HG03039 (cell line): ENCODE measurements around the gene CCDC141.

Experiments
- ATAC-seq: cut with Tn5 transposase; IDR thresholded peaks from one replicate; pipeline ENCODE4 v1.9.1; 2021; ENCODE audit warnings: mild to moderate bottlenecking, moderate library complexity; ENCODE audit not compliant: unreplicated experiment

Gene CCDC141

DNA sequence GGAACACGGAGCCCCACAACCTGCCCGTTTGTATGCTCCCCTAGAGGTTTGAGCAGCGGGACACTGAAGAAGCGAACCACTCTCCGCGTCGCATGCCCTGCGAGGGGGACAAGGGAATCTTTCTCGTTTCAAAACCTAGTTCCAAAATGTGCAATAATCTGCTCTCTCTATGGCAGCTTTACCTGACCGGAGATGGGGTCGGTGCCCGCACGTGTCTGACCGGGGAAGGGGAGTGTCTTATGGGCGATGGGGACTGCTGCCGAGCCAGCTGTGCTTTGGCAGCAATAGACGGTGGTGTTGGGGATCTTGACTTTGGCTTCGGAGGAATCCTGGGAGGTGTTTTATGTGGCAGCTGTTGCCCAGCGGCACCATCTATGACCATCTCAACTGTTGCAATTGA is 250.6 kb downstream of the CCDC141 start:
- no peak for ATAC-seq

DNA sequence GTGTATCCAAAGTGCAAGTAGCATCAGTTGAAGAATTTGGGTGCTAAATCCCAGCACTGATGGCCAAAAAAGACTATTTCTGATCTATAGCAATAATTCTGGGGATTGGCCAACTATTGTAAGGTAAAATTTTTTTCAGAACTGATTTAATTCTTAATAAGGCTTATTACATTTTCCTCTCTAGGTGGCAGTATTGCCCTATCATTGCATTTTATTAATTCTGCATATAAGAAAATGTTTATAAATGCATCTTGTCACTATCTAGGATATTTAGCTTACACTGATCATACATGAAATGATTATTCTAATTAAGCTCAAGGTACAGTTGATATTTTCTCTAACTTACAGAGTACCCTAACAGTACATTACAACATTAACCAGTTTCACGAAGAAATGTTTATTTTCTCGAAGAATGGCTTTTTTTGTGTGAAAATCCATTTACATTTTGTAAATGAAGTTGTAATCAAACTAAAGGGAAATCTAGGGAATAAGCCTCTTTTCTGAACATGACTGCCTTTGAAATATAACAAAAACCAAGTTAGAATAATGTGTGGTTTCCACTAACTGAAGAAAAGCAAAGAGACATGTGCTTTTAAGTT is 253.8 kb downstream of the CCDC141 start:
- ATAC-seq = no peak

DNA sequence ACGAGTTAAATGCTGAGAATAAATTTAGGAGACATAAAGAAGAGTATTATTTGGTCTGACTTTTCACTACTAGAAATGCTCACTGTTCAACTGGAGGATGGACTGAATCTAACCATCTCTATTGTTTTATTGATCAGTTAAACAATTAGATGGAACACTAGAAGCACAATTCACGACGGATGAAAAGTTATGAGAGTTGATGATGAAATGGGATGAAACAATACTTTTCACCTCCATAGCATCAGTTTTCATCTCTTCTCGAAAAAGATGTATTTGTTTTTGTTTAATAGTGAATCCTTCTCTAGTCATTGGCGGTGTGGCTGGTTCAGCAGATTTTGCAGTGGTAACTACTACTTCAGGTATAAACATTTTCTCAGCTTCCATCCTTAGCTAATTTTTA is 262.0 kb downstream of the CCDC141 start:
- no peak for ATAC-seq

DNA sequence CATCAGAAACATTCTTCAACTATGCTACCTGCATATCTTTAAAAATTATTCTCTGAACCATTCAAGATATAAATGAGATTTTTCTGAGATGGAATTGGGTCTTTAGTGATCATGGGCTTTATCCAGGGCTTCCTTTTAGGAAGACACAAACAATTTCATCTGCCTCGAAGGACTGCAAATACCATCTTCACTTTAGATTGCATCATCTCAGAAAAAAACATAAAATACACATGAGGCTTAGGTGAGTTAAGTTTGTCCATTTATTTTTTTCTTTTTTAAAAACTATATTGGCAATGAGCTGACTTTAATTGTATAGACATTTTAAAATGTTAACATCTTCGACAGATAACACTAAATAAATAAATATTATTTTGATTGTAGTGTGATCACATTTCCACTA is 262.8 kb downstream of the CCDC141 start:
- no peak for ATAC-seq

DNA sequence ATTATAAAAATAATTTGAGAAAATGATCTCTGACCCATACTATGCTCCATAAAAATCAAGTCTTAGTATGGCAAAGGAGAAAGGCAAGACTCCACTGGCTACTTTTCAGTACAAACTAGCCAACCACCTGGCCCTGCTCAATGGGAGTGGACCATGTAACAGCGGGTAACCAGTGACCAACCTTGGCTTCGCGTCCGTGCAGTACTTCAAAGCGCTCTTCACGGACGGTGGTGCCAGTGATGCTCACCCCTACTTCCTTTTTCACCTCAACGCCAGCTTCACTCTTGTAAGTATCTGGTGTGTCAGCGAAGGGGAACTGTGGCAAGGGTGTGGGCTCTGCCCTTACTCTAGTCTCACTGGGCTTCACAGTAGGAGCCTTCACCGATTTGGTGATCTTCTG is 266.0 kb downstream of the CCDC141 start:
- ATAC-seq = no peak

DNA sequence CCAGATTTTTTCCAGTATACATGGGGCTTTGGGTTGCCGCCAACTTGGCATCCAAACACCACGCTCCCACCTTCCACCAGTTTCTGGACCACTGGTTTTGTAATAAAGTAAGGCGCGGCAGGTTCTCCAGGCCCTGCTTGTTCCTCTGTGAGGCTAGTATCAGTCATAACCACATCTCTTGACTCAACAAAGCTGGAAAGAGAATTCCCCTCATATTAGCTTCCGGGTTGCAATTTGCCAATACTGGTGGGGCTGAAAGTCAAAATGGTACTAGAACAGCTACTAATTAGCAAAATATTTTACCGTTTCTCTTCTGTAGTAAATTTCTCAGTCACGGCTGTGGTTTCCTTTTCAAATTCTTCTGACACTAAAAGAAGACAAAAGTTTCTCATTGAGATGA is 267.7 kb downstream of the CCDC141 start:
- no peak for ATAC-seq
